Esophagus squamous epithelium (tissue), 5 donors: ENCODE data around the gene TMEM72. TPM values are rescaled to one million over a fixed set of nuclear protein-coding genes. Genes with fewer than 3 reads are reported as not detected.

ENCODE experiments used
- DNase-seq: peaks from one replicate; lab custom pipeline; 2025; lab: John Stamatoyannopoulos, UW
- H3K27ac ChIP-seq, 4 donors: fragments of 200-600 bp; sonication (generic); one replicate each; pipeline ENCODE4 v1.5.1; 2016 to 2019; ENCODE audit warnings: mild to moderate bottlenecking in 1 of 4
- H3K27me3 ChIP-seq, 4 donors: fragments of 200-600 bp; sonication (generic); 1 replicate in 3 of 4; 2 replicates in 1 of 4; pipeline versions ENCODE4 v1.5.1 to v1.6.0; 2017 to 2021; ENCODE audit warnings: antibody characterized with exemption in 1 of 4
- H3K36me3 ChIP-seq, 3 donors: fragments of 200-600 bp; sonication (generic); one replicate each; pipeline ENCODE4 v1.5.1; 2016 to 2019
- H3K4me1 ChIP-seq, 3 donors: fragments of 200-600 bp; sonication (generic); one replicate each; pipeline ENCODE4 v1.5.1; 2017 to 2019
- H3K4me3 ChIP-seq, 4 donors: fragments of 200-600 bp; sonication (generic); 1 replicate in 3 of 4; 2 replicates in 1 of 4; pipeline ENCODE4 v1.5.1; 2016 to 2019; ENCODE audit warnings: mild to moderate bottlenecking in 2 of 4, moderate library complexity in 1 of 4
- H3K9me3 ChIP-seq, 3 donors: fragments of 200-600 bp; sonication (generic); one replicate each; pipeline ENCODE4 v1.5.1; 2016 to 2019
- CTCF ChIP-seq, 6 experiments: fragments of 450-650 bp in 4 of 6; fragments of 200-600 bp in 2 of 6; sonication (generic) in 2 of 6; IDR thresholded peaks; one replicate each; pipeline ENCODE4 v1.5.1; 2016 to 2019; ENCODE audit warnings: antibody characterized with exemption in 6 of 6, mild to moderate bottlenecking in 4 of 6, moderate library complexity in 4 of 6
- POLR2A ChIP-seq, 4 donors: fragments of 450-650 bp; IDR thresholded peaks; one replicate each; pipeline ENCODE4 v1.6.1; 2017; ENCODE audit warnings: antibody characterized with exemption in 4 of 4, mild to moderate bottlenecking in 4 of 4, moderate library complexity in 3 of 4
- WGBS, 2 donors: methylation state at CpG; one replicate each; pipeline ENCODE4 v1.1.5; 2018; 5-methylcytosine and 5-hydroxymethylcytosine counted together
- intact Hi-C: fragments of 100-400 bp; cut with DNase I; formaldehyde crosslinking; loops from one replicate; pipeline ENCODE4 v1.15.0; 2022
- total RNA-seq, 4 donors: library from RNA; depleted of rRNA; stranded (reverse); fragments of >200 nt; gene quantifications; one replicate each; pipeline ENCODE4 v1.1.0, GENCODE V29; 2016
- donor health status: DM: yes; HTN: yes; CAD: no.

The TMEM72 gene
- total RNA-seq, 4 donors from 2014 or later, result not detected

GRCh38 chr10:44910602-44911001, 535 bp upstream of the TMEM72 start:
- intact Hi-C loops, result no loop called here
- no peak for TF ChIP-seq CTCF (IDR thresholded peaks at IDR 0.05)
- no peak for TF ChIP-seq POLR2A (IDR thresholded peaks at IDR 0.05)
- WGBS, 2 donors, result 42 to 50% methylated on average over 7 of the region's 7 CpGs

GRCh38 chr10:44911951-44912350, 814 bp downstream of the TMEM72 start:
- WGBS, 2 donors, result 85% methylated on average over 3 of the region's 3 CpGs; no CpG with 5 or more reads in 1 of the 2 donors
- TF ChIP-seq POLR2A (IDR thresholded peaks at IDR 0.05), result no peak
- no peak for TF ChIP-seq CTCF (IDR thresholded peaks at IDR 0.05)
- Histone ChIP-seq H3K4me3 (no peak overlapping the region), H3K27ac (no peak overlapping the region), H3K27me3 (peaks cover 0 to 7% (median 0%) of the 10 kb centered on the region in 4 donors), H3K36me3 (no peaks in the 10 kb centered on the region), H3K4me1 (peaks cover 0 to 11% (median 0%) of the 10 kb centered on the region in 3 donors), H3K9me3 (no peaks in the 10 kb centered on the region)
- intact Hi-C loops, result no loop called here
- no peak for DNase-seq

More at GRCh38 chr10:44910602-44911001, 535 bp upstream of the TMEM72 start:
- Histone ChIP-seq H3K4me1 (peaks cover 0 to 11% (median 0%) of the 10 kb centered on the region in 3 donors), H3K27me3 (peaks cover 0 to 7% (median 0%) of the 10 kb centered on the region in 4 donors), H3K27ac (no peak overlapping the region), H3K9me3 (no peaks in the 10 kb centered on the region), H3K36me3 (no peaks in the 10 kb centered on the region), H3K4me3 (no peak overlapping the region)
- no peak for DNase-seq

GRCh38 chr10:44913350-44914081, 2.4 kb downstream of the TMEM72 start:
- TF ChIP-seq POLR2A (IDR thresholded peaks at IDR 0.05), result no peak
- TF ChIP-seq CTCF (IDR thresholded peaks at IDR 0.05), result no peak
- Histone ChIP-seq H3K36me3 (no peaks in the 10 kb centered on the region), H3K4me3 (no peak overlapping the region), H3K27me3 (peaks cover 0 to 2% (median 0%) of the 10 kb centered on the region in 4 donors), H3K27ac (no peak overlapping the region), H3K9me3 (no peaks in the 10 kb centered on the region), H3K4me1 (peaks cover 0 to 11% (median 0%) of the 10 kb centered on the region in 3 donors)
- intact Hi-C loops, result no loop called here
- WGBS, 2 donors, result 66 to 83% methylated on average over 10 to 11 of the region's 12 CpGs
- DNase-seq, result no peak

- intact Hi-C loops, result no loop called here
- H3K36me3 ChIP-seq, result no peaks in the 10 kb centered on the region
- WGBS, 2 donors, result no CpG with 5 or more reads among the region's 2 CpGs
- TF ChIP-seq POLR2A (IDR thresholded peaks at IDR 0.05), result no peak
- TF ChIP-seq CTCF (IDR thresholded peaks at IDR 0.05), result no peak
- H3K9me3 ChIP-seq, result no peaks in the 10 kb centered on the region
- H3K27me3 ChIP-seq, result no peaks in the 10 kb centered on the region
- H3K4me3 ChIP-seq, result no peak overlapping the region
- no peak overlapping the region for H3K27ac ChIP-seq
- peaks cover 0 to 11% (median 0%) of the 10 kb centered on the region in 3 donors for H3K4me1 ChIP-seq
- no peak for DNase-seq
Measured at GRCh38 chr10:44914891-44915290, 3.8 kb downstream of the TMEM72 start.

GRCh38 chr10:44916429-44916828, 5.3 kb downstream of the TMEM72 start:
- Histone ChIP-seq H3K27ac (no peak overlapping the region), H3K36me3 (no peaks in the 10 kb centered on the region), H3K4me3 (no peak overlapping the region), H3K4me1 (peaks cover 0 to 1% (median 0%) of the 10 kb centered on the region in 3 donors), H3K27me3 (no peaks in the 10 kb centered on the region), H3K9me3 (no peaks in the 10 kb centered on the region)
- intact Hi-C loops, result no loop called here
- WGBS, 2 donors, result 81 to 83% methylated on average over 2 of the region's 2 CpGs
- no peak for TF ChIP-seq CTCF (IDR thresholded peaks at IDR 0.05)
- no peak for TF ChIP-seq POLR2A (IDR thresholded peaks at IDR 0.05)
- DNase-seq, result no peak
